H9 (cell line): Measurements from ENCODE around the gene KCTD16. TPM values are rescaled to one million over a fixed set of nuclear protein-coding genes. Genes with fewer than 3 reads are reported as not detected.

Source experiments
- DNase-seq: peaks from one replicate; pipeline ENCODE4 v3.0.0-alpha.2; 2017
- H2AFZ ChIP-seq: one replicate; pipeline ENCODE4 v1.6.1; 2013; ENCODE audit warnings: mild to moderate bottlenecking, low read length, control low read depth, moderate library complexity
- H2AK5ac ChIP-seq: 2 replicates; pipeline ENCODE4 v1.6.1; 2013; ENCODE audit warnings: low read length, control low read depth, mixed read lengths; ENCODE audit not compliant: insufficient read length
- H2BK120ac ChIP-seq: one replicate; pipeline ENCODE4 v1.6.1; 2013; ENCODE audit warnings: low read depth, mild to moderate bottlenecking, low read length, control low read depth, inconsistent platforms; ENCODE audit not compliant: poor library complexity, severe bottlenecking
- H2BK12ac ChIP-seq: 2 replicates; pipeline ENCODE4 v1.6.1; 2013; ENCODE audit warnings: low read length, control low read depth, mixed read lengths, low read depth; ENCODE audit not compliant: insufficient read length
- H2BK15ac ChIP-seq: 2 replicates; pipeline ENCODE4 v1.6.1; 2013; ENCODE audit warnings: low read depth, low read length, control low read depth
- H2BK20ac ChIP-seq: one replicate; pipeline ENCODE4 v1.6.1; 2013; ENCODE audit warnings: low read depth, mild to moderate bottlenecking, low read length, control low read depth, inconsistent platforms; ENCODE audit not compliant: poor library complexity, severe bottlenecking
- H2BK5ac ChIP-seq: 2 replicates; pipeline ENCODE4 v1.6.1; 2013; ENCODE audit warnings: low read length, control low read depth, mixed read lengths; ENCODE audit not compliant: insufficient read length
- H3K14ac ChIP-seq: 2 replicates; pipeline ENCODE4 v1.6.1; 2013; ENCODE audit warnings: low read length, control low read depth; ENCODE audit not compliant: insufficient read depth
- H3K18ac ChIP-seq: 2 replicates; pipeline ENCODE4 v1.6.1; 2013; ENCODE audit warnings: low read depth, mild to moderate bottlenecking, mixed read lengths, low read length, control low read depth; ENCODE audit not compliant: insufficient read length
- H3K23ac ChIP-seq: 2 replicates; pipeline ENCODE4 v1.6.1; 2013; ENCODE audit warnings: low read length, control low read depth, mixed read lengths, low read depth; ENCODE audit not compliant: insufficient read length
- H3K23me2 ChIP-seq: 2 replicates; pipeline ENCODE4 v1.6.1; 2013; ENCODE audit warnings: low read depth, mild to moderate bottlenecking, mixed read lengths, low read length, control low read depth; ENCODE audit not compliant: insufficient read length, poor library complexity, severe bottlenecking
- H3K27ac ChIP-seq: 2 replicates; pipeline ENCODE4 v1.5.1; 2013; ENCODE audit warnings: low read length, control low read depth, mixed read lengths, low read depth; ENCODE audit not compliant: insufficient read length
- H3K27me3 ChIP-seq: 2 replicates; pipeline ENCODE4 v1.6.1; 2013; ENCODE audit warnings: low read length, control low read depth, inconsistent platforms; ENCODE audit not compliant: insufficient read depth
- H3K4ac ChIP-seq: 2 replicates; pipeline ENCODE4 v1.6.1; 2013; ENCODE audit warnings: low read depth, mild to moderate bottlenecking, control low read depth, inconsistent platforms, low read length, moderate library complexity
- H3K4me1 ChIP-seq: 2 replicates; pipeline ENCODE4 v1.6.1; 2013; ENCODE audit warnings: low read length, control low read depth, inconsistent platforms; ENCODE audit not compliant: insufficient read depth
- H3K4me2 ChIP-seq: 2 replicates; pipeline ENCODE4 v1.6.1; 2013; ENCODE audit warnings: low read length, control low read depth, mixed read lengths; ENCODE audit not compliant: insufficient read length, insufficient read depth
- H3K56ac ChIP-seq: 2 replicates; pipeline ENCODE4 v1.6.1; 2013; ENCODE audit warnings: low read depth, mild to moderate bottlenecking, mixed read lengths, low read length, control low read depth; ENCODE audit not compliant: insufficient read length
- H3K79me1 ChIP-seq: 2 replicates; pipeline ENCODE4 v1.6.1; 2013; ENCODE audit warnings: low read depth, mild to moderate bottlenecking, moderate library complexity, low read length, control low read depth, inconsistent platforms; ENCODE audit not compliant: insufficient read depth, poor library complexity, severe bottlenecking
- H3K79me2 ChIP-seq: 2 replicates; pipeline ENCODE4 v1.6.1; 2013; ENCODE audit warnings: low read length, control low read depth, inconsistent platforms; ENCODE audit not compliant: insufficient read depth
- H3K9ac ChIP-seq: 2 replicates; pipeline ENCODE4 v1.6.1; 2013; ENCODE audit warnings: low read length, control low read depth, mixed read lengths; ENCODE audit not compliant: insufficient read length; ENCODE audit errors: extremely low read depth
- H3K9me3 ChIP-seq: one replicate; pipeline ENCODE4 v1.6.1; 2013; ENCODE audit warnings: low read depth, low read length, inconsistent platforms; ENCODE audit not compliant: control insufficient read depth
- H3T11ph ChIP-seq: one replicate; pipeline ENCODE4 v1.6.1; 2013; ENCODE audit warnings: mild to moderate bottlenecking, low read length, control low read depth, inconsistent platforms
- H4K20me1 ChIP-seq: one replicate; pipeline ENCODE4 v1.6.1; 2013; ENCODE audit not compliant: control insufficient read depth, insufficient read length, insufficient read depth
- H4K5ac ChIP-seq: 2 replicates; pipeline ENCODE4 v1.6.1; 2013; ENCODE audit warnings: low read depth, mild to moderate bottlenecking, mixed read lengths, low read length, control low read depth; ENCODE audit not compliant: insufficient read length
- H4K8ac ChIP-seq: replicated peaks from 2 replicates; pipeline ENCODE4 v1.6.1; 2013; ENCODE audit warnings: low read length, control low read depth, mixed read lengths, low read depth; ENCODE audit not compliant: insufficient read length
- H4K91ac ChIP-seq: 2 replicates; pipeline ENCODE4 v1.6.1; 2013; ENCODE audit warnings: low read depth, mild to moderate bottlenecking, moderate library complexity, mixed read lengths, low read length, control low read depth; ENCODE audit not compliant: insufficient read length
- H3K27ac Mint-ChIP-seq, 3 experiments: 2 replicates in 2 of 3; 3 replicates in 1 of 3; pipeline ENCODE4 v1.8.0; 2020 to 2021; ENCODE audit warnings: mixed read lengths in 3 of 3, mild to moderate bottlenecking in 1 of 3, moderate library complexity in 1 of 3
- H3K27me3 Mint-ChIP-seq: 2 replicates; pipeline ENCODE4 v1.8.0; 2021; ENCODE audit warnings: low read depth, mild to moderate bottlenecking, moderate library complexity, mixed read lengths
- H3K36me3 Mint-ChIP-seq, 3 experiments: 2 replicates in 2 of 3; 3 replicates in 1 of 3; pipeline ENCODE4 v1.8.0; 2020 to 2021; ENCODE audit warnings: low read depth in 3 of 3, mixed read lengths in 3 of 3; ENCODE audit not compliant: insufficient read depth in 1 of 3
- H3K4me1 Mint-ChIP-seq, 2 experiments: 2 replicates each; pipeline ENCODE4 v1.8.0; 2020; ENCODE audit warnings: mixed read lengths in 2 of 2
- H3K4me3 Mint-ChIP-seq, 2 experiments: 2 replicates in 1 of 2; 3 replicates in 1 of 2; pipeline ENCODE4 v1.8.0; 2020 to 2021; ENCODE audit warnings: mild to moderate bottlenecking in 2 of 2, mixed read lengths in 2 of 2, moderate library complexity in 1 of 2
- H3K9me3 Mint-ChIP-seq, 2 experiments: 2 replicates in 1 of 2; 3 replicates in 1 of 2; pipeline ENCODE4 v1.8.0; 2020; ENCODE audit warnings: mild to moderate bottlenecking in 2 of 2, mixed read lengths in 2 of 2, moderate library complexity in 1 of 2
- WGBS: extraction: QIAGEN DNeasy Blood & Tissue Kit; methylation state at CpG from one replicate; pipeline ENCODE4 v1.1.7; 2013; ENCODE audit warnings: missing lambda C conversion rate, low lambda C conversion rate, mixed read lengths; ENCODE audit not compliant: insufficient read length; ENCODE audit errors: extremely low coverage; 5-methylcytosine and 5-hydroxymethylcytosine counted together
- total RNA-seq: library from RNA; stranded (reverse); gene quantifications from 2 replicates; pipeline ENCODE4 v1.2.1, GENCODE V29; 2021
- TF ChIP-seq, protein P1 (sequence below): fragments of 200-600 bp; sonication (generic); conservative IDR thresholded peaks from 3 replicates; pipeline ENCODE4 v1.8.0; 2021; ENCODE audit warnings: antibody characterized with exemption, mild to moderate bottlenecking

Gene KCTD16
- total RNA-seq, 1 experiment from 2014 or later = 0.09 TPM

DNA sequence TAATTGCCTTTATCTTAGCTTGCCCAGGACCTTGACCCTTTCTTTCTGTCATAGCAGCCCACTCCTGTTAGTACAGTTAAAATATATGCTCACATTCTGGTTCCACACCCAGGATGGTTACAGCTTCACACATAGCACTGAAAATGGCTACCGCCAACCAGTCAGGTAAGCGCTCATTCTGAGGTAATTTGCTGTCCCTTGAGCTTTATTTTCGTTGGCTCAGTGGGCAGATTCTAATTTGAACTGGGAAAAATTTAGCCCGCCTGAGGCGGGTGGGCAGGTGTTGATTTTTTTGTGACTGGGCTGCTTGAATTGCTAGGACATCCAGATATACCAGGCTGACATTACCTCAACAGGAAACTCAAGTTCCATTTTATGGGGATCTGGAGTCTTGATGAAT lies 137.5 kb downstream of the KCTD16 start:
- Histone ChIP-seq H4K5ac (no peak overlapping the region), H2BK12ac (no peak overlapping the region), H3K4me2 (no peak overlapping the region), H3K23me2 (no peaks in the 10 kb centered on the region), H2BK5ac (no peak overlapping the region), H3K14ac (no peak overlapping the region), H3K27me3 (no peaks in the 10 kb centered on the region), H3K27ac (no peak overlapping the region), H4K91ac (no peak overlapping the region), H3K23ac (no peak overlapping the region), H3T11ph (no peak overlapping the region), H4K20me1 (no peaks in the 10 kb centered on the region), H3K79me1 (no peaks in the 10 kb centered on the region), H3K56ac (no peak overlapping the region), H2BK15ac (no peak overlapping the region), H4K8ac (no peak overlapping the region), H3K4ac (no peak overlapping the region), H3K18ac (no peak overlapping the region), H3K4me1 (no peaks in the 10 kb centered on the region), H3K79me2 (no peaks in the 10 kb centered on the region), H2BK120ac (no peak overlapping the region), H3K9ac (no peak overlapping the region), H2AFZ (no peak overlapping the region), H2AK5ac (no peak overlapping the region), H2BK20ac (no peak overlapping the region), H3K9me3 (no peaks in the 10 kb centered on the region)
- Mint-ChIP-seq H3K27me3 (no peaks in the 10 kb centered on the region), H3K4me3 (no peak overlapping the region), H3K27ac (no peak overlapping the region), H3K9me3 (no peaks in the 10 kb centered on the region; a peak in 1 of 5 replicates), H3K4me1 (peaks cover 0 to 4% of the 10 kb centered on the region in 2 experiments; a peak in 1 of 4 replicates), H3K36me3 (no peaks in the 10 kb centered on the region)
- DNase-seq = no peak
- TF ChIP-seq, protein P1, sequence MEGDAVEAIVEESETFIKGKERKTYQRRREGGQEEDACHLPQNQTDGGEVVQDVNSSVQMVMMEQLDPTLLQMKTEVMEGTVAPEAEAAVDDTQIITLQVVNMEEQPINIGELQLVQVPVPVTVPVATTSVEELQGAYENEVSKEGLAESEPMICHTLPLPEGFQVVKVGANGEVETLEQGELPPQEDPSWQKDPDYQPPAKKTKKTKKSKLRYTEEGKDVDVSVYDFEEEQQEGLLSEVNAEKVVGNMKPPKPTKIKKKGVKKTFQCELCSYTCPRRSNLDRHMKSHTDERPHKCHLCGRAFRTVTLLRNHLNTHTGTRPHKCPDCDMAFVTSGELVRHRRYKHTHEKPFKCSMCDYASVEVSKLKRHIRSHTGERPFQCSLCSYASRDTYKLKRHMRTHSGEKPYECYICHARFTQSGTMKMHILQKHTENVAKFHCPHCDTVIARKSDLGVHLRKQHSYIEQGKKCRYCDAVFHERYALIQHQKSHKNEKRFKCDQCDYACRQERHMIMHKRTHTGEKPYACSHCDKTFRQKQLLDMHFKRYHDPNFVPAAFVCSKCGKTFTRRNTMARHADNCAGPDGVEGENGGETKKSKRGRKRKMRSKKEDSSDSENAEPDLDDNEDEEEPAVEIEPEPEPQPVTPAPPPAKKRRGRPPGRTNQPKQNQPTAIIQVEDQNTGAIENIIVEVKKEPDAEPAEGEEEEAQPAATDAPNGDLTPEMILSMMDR = no peak
- WGBS = no CpG with 5 or more reads among the region's 5 CpGs
